DMS114 treated with DMSO at 0.1 percent for 48 hours (cell line): ENCODE measurements around the gene ITCH.
"Not testable (repeated sequence)": the region's sequence is repeated elsewhere in the genome, so short reads cannot be mapped to it uniquely, and the experiment has no call there.

Experiments used
- DNase-seq: peaks from one replicate; lab custom pipeline; 2025; ENCODE audit not compliant: unreplicated experiment; lab: John Stamatoyannopoulos, UW

The ITCH gene

DNA sequence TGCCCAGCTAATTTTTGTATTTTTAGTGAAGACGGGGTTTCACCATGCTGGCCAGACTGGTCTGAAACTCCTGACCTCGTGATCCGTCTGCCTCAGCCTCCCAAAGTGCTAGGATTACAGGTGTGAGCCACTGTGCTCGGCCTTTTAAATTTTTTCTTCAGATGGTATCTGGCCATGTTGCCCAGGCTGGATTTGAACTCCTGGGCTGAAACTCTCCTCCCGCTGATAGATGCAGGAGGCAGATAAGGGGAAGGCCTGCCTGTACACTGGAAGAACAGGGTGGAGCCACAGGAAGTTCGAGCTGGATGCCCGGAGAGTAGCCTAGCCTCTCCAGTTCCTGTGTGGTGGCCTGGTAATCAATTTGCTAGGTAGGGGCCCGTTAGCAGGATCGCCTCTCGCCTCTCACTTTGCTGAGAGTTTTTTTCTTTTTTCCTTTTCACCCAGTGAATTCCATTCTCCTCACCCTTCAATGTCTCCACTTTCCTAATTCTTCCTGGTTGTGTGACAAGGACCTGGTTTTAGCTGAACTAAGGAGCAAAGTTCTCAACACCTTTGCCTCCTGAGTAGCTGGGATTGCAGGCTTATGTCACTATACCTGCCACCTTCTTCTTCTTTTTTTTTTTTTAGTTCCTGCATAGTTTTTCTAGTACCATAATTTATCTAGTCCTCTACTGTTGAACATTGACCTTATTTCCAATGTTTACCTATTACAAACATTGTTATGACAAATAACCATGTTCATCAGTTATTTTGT lies 19.4 kb upstream of the ITCH start:
- DNase-seq: no peak

DNA sequence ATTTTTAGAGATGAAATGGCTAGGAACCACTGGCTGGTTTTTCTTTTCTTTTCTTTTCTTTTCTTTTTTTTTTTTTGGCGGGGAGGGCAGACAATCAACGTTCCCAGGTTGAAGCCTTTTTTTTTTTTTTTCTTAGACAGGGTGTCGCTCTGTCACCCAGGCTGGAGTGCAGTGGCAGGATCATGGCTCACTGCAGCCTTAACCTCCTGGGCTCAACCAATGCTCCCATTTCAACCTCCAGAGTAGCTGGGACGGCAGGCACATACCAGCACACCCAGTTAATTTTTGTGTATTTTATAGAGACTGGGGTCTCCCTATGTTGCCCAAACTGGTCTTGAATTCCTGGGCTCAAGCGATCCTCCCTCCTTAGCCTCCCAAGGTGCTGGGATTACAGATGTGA lies 18.8 kb upstream of the ITCH start:
- DNase-seq: no peak

DNA sequence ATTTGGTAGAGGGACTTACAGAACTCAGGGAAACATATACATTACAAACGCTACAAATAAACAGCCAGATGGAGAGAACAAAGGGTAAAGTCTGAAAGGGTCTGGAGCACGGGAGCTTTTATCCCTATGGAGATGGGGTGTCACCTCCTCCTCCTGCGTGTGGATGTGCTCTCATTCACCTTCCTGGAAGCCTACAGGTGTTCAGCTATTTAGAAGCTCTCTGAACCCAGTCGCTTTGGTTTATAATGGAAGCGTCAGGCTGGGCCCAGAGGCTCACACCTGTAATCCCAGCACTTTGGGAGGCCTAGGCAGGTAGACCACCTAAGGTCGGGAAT lies 17.7 kb upstream of the ITCH start:
- DNase-seq: no peak

DNA sequence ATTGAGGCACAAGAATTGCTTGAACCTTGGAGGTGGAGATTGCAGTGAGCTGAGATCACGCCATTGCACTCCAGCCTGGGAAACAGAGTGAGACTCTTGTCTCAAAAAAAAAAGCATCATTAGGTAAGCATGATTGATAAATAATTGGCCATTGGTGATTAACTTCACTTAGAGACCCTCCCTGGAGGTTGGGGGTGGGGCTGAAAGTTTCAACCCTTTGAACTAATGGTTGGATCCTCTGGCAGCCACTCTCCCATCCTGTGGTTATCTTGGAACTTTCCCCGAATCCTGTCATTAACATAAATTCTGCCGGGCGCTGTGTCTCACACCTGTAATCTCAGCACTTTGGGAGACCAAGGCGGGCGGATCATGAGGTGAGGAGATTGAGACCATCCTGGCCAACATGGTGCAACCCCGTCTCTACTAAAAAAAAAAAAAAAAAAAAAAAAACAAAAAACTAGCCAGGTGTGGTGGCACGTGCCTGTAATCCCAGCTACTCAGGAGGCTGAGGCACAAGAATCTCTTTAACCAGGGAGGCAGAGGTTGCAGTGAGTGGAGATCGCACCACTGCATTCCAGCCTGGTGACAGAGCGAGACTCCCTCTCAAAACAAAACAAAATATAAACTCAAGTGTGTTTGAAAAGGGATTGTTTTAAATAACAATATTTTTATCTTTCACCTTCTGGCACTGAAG lies 17.1 kb upstream of the ITCH start:
- DNase-seq: not testable (repeated sequence)

DNA sequence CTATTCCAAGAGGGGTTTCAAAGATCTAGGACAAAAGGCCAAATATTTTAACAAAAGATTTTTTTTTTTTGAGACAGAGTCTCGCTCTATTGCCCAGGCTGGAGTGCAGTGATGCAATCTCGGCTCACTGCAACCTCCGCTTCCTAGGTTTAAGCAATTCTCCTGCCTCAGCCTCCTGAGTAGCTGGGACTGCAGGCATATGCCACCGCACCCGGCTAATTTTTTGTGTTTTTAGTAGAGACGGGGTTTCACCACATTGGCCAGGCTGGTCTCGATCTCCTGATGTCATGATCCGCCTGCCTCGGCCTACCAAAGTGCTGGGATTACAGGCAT lies 16.6 kb upstream of the ITCH start:
- DNase-seq: not testable (repeated sequence)

DNA sequence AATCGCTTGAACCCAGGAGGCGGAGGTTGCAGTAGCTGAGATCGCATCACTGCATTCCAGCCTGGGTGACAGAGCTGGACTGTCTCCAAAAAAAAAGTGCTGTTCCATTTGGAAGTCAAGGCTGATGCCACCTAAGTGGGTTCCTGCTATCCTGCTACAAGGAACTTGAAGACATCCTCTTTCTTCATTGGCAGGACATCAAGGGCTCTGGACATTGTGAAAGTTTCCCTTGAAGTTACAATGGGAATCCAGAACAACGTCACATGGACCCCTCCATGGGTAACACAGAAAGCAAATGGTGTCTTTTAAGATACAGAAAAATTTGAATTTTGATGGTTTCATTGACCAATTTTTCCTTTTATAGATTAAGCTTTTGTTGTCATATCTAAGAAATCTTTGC lies 15.5 kb upstream of the ITCH start:
- no peak for DNase-seq

DNA sequence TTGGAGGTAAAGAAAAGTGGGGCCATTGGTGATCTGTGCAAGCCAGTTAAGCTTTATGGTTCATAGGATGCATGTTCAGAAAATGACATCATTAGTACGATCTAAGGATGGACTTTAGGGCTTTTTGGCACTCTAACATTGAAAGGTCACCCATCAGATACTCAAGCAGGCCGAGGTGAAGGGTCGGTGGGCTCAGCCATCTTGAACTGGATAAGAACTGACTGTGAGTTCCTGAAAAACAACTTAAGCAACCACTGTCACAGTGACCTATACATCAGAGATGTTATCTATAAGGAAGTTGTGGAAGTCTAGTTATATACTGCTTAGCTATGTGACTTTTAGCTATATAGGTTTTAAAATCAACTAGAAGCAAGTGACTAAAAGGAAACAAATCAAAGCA lies 13.0 kb upstream of the ITCH start:
- no peak for DNase-seq

DNA sequence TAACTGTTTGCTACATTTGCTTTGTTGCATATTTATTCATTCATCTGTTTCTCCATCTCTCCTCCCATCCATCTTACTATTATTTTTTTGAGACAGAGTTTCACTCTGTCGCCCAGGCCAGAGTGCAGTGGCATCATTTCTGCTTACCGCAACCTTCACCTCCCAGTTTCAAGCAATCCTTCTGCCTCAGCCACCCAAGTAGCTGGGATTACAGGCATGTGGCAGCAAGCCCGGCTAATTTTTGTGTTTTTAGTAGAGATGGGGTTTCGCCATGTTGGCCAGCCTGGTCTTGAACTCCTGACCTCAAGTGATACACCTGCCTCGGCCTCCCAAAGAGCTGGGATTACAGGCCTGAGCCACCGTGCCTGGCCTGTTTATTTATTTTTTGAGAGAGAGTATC lies 9.6 kb upstream of the ITCH start:
- DNase-seq: not testable (repeated sequence)

DNA sequence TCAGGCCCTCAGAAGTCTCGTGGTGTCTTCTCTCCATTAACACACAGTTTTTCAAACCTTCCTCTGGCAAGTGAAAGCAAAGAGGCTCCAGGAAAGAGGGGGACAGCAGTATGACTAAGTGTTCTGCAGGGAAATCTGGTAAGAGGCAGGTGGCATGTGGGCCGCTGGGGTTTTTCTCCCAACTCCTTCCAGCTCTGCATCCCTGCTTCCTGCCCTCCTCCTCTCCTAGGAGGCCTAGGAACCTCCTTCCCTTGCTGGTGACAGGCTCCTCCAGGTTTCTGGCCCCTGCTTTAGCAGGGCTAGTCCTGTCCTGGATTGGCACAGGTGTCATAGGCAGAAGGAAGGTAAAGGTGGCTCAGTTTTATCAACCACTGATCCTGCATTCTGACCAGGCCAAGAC lies 7.6 kb upstream of the ITCH start:
- no peak for DNase-seq

DNA sequence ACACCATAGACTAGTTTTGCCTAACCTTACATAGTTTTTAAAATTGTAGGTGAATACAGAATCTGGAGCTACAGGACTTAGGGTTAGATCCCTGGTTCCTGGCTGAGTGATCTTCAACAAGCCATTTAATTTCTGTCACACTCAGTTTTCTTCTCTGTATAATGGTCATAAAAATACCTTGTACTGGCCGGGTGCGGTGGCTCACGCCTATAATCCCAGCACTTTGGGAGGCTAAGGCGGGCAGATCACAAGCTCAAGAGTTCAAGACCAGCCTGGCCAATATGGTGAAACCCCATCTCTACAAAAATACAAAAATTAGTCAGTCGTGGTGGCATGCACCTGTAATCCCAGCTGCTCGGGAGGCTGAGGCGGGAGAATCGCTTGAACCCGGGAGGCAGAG lies 3.3 kb upstream of the ITCH start:
- DNase-seq: not testable (repeated sequence)

DNA sequence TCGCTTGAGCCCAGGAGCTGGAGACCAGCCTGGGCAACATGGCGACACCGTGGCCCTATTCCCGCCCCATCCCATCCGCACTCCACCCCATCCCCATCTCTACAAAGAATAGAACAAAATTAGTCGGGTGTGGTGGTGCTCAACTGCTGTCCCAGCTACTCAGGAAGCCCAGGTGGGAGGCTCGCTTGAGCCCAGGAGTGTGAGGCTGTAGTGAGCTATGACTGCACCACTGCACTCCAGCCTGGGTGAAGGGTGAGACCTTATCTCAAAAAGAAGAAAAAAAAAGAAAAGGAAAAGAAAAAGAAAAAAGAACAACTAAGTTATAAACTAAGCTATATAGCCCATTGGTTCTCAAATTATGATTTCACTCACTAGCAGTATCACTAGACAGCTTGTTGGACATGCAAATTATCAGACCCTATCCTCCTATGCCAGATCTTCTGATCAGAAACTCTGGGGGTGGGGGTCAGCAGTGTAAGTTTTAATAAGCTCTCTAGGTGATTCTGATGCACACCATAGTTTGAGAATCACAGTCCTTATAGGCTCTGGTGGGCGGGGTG lies 491 bp upstream of the ITCH start:
- no peak for DNase-seq

DNA sequence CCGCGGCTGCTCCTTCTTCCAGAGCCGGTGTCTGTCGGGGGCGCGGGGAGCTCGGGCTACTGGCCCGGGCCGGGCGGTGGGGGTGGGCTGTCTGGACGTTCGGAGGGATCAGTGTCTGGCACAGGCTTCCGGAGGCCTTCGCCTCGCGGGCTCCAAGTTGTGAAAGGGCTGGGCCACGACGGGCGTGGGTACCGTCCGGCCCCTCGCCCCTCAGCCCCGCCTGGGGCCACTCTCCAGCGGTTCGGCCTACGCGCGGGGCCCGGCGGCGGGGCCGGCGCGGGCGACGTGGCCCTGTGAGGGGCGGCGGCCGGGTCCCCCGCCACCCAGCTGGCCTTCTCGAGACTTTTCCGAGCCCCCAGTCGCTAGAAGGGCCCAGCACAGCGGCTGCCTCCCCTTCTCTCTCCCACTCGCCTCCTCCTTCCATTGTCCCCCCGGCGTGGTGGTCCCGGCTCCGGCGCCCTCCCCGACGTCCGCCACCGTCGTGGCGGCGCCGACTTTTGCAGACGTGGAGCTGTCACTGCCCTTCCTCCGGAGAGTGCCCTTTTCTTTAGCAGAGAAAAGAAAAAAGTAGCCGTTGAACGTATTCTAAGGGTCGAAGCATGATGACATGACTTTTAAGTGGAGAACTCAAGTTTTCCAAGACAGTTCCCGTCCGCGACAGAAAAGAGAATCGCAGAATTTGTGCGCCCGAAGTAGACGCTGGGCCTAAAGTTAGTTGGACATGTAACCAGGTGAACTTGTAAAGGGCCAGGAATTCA lies 571 bp downstream of the ITCH start:
- no peak for DNase-seq

DNA sequence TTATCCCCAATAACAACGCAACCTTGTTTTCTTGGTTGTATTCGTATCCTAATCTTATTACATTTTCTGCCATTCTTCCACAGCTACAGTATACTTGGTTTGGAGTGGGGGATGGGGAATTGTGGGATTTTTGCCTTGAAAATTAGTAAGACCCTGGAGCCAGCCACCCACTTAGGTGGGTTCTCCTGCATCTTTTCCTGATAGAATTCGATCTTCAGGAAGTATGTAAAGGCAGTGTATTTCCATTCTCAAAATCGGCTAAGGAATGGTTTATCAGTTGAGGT lies 1.1 kb downstream of the ITCH start:
- no peak for DNase-seq

DNA sequence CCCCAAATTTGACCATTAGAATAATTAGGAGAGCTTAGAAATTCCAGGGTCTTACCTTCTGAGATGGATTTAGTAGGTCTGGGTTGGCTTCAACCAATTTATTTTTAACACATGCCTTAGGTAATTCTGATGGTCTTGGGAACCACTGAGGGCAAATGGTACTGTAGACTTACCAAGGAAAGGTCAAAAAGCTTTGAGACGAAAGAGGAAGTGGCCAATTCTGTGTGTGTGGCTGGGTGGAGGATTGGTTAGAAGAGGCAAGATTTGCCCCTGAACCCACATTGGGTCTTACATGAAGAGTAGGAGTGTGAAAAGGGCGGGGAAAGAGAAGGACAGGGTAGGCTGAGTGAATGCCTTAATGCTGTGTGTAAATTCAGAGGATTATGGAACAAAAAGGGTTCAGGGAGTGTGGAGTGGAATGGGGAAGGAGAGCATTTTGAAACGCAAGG lies 2.7 kb downstream of the ITCH start:
- DNase-seq: no peak

DNA sequence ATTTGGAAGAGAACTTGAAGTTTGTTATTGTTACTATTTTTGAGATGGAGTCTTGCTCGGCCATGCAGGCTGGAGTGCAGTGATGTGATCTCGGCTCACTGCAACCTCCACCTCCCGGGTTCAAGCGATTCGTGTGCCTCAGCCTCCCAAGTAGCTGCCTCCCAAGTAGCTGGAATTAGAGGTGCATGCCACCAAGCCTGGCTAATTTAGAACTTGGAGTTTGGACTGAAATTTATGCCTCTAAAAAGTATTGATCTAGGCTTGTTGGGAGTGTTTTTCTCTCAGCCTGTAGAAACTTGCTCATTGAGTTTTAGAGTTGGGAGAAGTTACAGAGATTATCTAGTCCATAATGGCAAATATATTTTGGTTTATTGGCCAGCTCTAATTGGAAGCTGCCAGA lies 4.1 kb downstream of the ITCH start:
- DNase-seq: no peak

DNA sequence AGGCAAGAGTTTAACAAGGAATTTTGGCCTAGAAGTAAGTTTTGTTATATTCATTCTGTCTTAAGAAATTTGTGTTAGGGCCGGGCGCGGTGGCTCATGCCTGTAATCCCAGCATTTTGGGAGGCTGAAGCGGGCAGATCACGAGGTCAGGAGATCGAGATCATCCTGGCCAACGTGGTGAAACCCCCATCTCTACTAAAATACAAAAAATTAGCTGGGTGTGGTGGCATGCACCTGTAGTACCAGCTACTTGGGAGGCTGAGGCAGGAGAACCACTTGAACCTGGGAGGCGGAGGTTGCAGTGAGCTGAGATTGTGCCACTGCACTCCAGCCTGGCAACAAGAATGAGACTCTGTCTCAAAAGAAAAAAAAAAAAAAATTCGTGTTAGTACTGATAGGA lies 4.8 kb downstream of the ITCH start:
- DNase-seq: not testable (repeated sequence)

DNA sequence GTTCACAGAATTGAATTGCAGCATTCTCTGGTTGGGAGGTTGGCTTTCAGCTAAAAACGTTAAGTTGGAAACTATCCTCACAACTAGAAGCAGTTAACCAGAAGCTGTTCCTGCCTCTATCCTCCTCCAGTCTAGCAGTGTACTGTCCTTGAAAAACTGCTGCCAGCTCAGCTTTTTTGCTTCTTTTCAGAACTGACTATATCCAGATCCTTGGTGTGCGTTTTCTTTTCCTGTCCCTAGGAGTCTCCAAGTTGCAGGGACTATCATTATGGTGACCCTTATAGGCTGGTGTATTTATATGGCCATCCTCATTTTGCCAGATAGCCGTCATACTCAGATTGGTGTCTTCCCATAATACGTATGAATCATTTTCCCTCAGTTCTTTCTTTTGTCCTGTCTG lies 5.5 kb downstream of the ITCH start:
- DNase-seq: no peak

DNA sequence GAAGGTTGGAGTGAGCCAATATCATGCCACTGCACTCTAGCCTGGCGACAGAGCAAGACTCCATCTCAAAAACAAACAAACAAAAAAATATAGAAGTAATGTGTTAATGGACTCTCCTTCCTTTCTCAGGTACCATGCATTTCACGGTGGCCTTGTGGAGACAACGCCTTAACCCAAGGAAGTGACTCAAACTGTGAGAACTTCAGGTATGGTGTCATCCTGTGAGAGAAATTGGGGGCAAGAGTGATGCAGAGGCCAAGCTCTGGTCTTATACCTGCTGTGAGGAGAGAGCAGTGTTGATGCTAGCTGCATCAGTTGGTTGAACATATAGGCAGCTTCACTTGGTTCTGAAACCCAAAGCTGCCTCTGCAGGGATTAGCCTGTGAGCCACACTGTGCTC lies 6.2 kb downstream of the ITCH start:
- DNase-seq: no peak

DNA sequence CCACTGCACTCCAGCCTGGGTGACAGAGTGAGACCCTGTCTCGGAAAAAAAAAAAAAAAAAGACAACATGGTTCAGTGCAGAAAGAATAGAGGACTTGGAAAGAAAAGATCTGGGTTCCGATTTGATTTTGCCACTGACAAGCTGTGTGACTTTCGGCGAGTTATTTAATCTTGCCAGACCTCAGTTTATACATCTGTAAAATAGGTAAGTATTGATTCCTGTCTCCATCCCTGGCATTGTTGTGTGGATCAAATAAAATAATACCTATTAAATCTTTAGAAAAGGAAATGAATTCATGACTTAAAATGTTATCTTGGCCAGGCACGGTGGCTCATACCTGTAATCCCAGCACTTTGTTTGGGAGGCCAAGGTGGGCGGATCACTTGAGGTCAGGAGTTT lies 7.0 kb downstream of the ITCH start:
- DNase-seq: no peak

DNA sequence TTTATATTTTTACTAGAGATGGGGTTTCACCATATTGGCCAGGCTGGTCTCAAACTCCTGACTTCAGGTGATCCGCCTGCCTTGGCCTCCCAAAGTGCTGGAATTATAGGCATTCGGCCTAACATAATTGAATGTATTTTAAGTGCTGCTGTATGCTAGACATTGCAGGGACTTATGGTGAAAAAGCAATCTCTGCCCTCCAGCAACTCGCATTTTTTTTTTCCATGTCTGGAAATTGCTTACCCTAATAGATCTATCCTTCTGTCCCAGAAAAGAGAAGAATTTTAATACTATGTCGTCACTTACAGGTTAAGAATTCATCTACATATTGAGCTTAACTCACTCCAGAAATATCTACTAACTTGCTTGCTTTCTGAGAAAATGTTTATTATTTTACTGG lies 10.4 kb downstream of the ITCH start:
- no peak for DNase-seq

DNA sequence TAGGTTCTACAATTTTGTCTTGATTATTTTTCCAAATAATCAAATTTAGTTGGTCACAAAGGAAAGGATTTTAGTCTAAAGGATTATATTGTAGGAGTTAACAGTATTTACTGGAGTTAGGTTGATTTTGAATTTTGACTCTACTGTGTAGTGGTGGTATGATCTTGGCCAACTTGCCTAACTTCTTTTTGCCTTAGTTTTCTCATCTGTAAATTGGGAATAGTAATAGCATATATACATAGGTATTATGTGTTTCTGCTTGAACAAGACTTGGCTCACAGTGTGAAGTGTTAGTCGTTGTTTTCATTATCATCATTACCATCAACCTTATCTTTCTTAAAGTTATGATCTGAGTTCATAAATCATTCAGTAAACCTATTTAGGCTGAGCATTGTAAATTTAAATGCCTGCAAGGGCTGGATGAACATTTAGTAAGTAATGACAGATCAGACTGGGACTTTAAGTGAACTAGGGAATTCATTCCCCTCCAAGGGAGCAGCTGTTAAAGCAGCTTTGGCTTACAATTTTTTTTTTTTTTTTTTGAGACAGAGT lies 11.2 kb downstream of the ITCH start:
- DNase-seq: no peak

DNA sequence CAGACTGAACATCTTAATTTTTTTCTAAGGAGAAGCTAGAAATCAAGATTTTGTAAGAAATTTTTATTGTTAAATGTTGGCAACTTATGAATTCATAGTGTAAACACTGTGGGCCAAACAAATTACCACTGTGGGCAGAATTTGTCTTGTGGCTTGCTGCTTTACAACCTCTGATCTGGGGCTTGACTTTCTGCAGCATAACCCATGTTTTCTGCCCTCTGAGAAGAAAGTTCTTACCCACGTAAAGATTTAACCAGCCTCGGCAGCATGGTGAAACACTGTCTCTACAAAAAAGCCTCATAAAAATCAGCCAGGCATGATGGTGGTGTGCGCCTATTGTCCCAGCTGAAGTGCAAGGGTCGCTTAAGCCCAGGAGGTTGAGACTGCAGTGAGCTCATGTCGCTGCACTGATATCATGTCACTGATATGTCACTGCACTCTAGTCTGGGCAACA lies 12.9 kb downstream of the ITCH start:
- DNase-seq: no peak
